HepG2 (cell line): ENCODE measurements around the gene SEPTIN10. TPM values are rescaled to one million over a fixed set of nuclear protein-coding genes. Genes with fewer than 3 reads are reported as not detected.

Experiments
- BORCS8-MEF2B ChIP-seq: sonication (generic); formaldehyde crosslinking; IDR thresholded peaks from 2 replicates; pipeline ENCODE4 v1.8.0; 2022; ENCODE audit warnings: mild to moderate bottlenecking, missing genetic modification reagents
- CBX5 ChIP-seq: sonication (generic); formaldehyde crosslinking; IDR thresholded peaks from 2 replicates; pipeline ENCODE4 v1.4.0; 2020; ENCODE audit warnings: missing genetic modification reagents, borderline replicate concordance
- CSRNP1 ChIP-seq: sonication (generic); formaldehyde crosslinking; IDR thresholded peaks from 2 replicates; pipeline ENCODE4 v1.8.1; 2023; ENCODE audit warnings: mild to moderate bottlenecking, missing genetic modification reagents
- GTF3A ChIP-seq: sonication (generic); formaldehyde crosslinking; conservative IDR thresholded peaks from 2 replicates; pipeline ENCODE4 v1.4.0; 2020; ENCODE audit warnings: mild to moderate bottlenecking, missing genetic modification reagents
- HNRNPL ChIP-seq: fragments of 200-400 bp; formaldehyde crosslinking; IDR thresholded peaks from 2 replicates; pipeline ENCODE4 v1.6.1; 2017; ENCODE audit warnings: mild to moderate bottlenecking, low read depth, low read length
- HNRNPLL ChIP-seq: fragments of 200-400 bp; formaldehyde crosslinking; IDR thresholded peaks from 2 replicates; pipeline ENCODE4 v1.6.1; 2017; ENCODE audit warnings: mild to moderate bottlenecking, low read depth, low read length; ENCODE audit not compliant: poor library complexity, severe bottlenecking
- MXD1 ChIP-seq: sonication (generic); formaldehyde crosslinking; IDR thresholded peaks from 2 replicates; pipeline ENCODE4 v1.4.0; 2020; ENCODE audit warnings: mild to moderate bottlenecking, missing genetic modification reagents
- PAXIP1 ChIP-seq: sonication (generic); formaldehyde crosslinking; conservative IDR thresholded peaks from 2 replicates; pipeline ENCODE4 v1.4.0; 2020; ENCODE audit warnings: mild to moderate bottlenecking, missing genetic modification reagents, moderate library complexity
- SAP130 ChIP-seq: IDR thresholded peaks from 2 replicates; pipeline ENCODE4 v1.6.1; 2016; ENCODE audit warnings: low read depth
- SIN3A ChIP-seq: IDR thresholded peaks from 2 replicates; pipeline ENCODE4 v1.6.1; 2011; ENCODE audit warnings: low read depth, mild to moderate bottlenecking, control low read depth, low read length, borderline replicate concordance
- SP1 ChIP-seq, 2 experiments: fragments of 450-650 bp in 1 of 2; sonication (generic) in 1 of 2; formaldehyde crosslinking in 1 of 2; IDR thresholded peaks; 2 replicates each; pipeline versions ENCODE4 v1.4.0 to v1.6.1; 2016 to 2020; ENCODE audit warnings: missing genetic modification reagents in 1 of 2
- SPEN ChIP-seq: sonication (generic); formaldehyde crosslinking; IDR thresholded peaks from 2 replicates; pipeline ENCODE4 v1.5.1; 2020; ENCODE audit warnings: low read depth, mild to moderate bottlenecking, missing genetic modification reagents
- THAP7 ChIP-seq: sonication (generic); formaldehyde crosslinking; IDR thresholded peaks from 2 replicates; pipeline ENCODE4 v1.8.1; 2023; ENCODE audit warnings: mild to moderate bottlenecking, missing genetic modification reagents
- ZNF609 ChIP-seq: sonication (generic); formaldehyde crosslinking; IDR thresholded peaks from 2 replicates; pipeline ENCODE4 v1.4.0; 2020; ENCODE audit warnings: mild to moderate bottlenecking, missing genetic modification reagents, borderline replicate concordance
- ZNF713 ChIP-seq: sonication (generic); formaldehyde crosslinking; IDR thresholded peaks from 2 replicates; pipeline ENCODE4 v1.4.0; 2020; ENCODE audit warnings: mild to moderate bottlenecking, missing genetic modification reagents
- ZNF776 ChIP-seq: sonication (generic); formaldehyde crosslinking; IDR thresholded peaks from 2 replicates; pipeline ENCODE4 v1.4.0; 2020; ENCODE audit warnings: mild to moderate bottlenecking, missing genetic modification reagents
- polyA plus RNA-seq, 8 experiments: library from polyadenylated mRNA; depleted of rRNA in 3 of 8; stranded (reverse) in 7 of 8; unstranded in 1 of 8; fragments of >200 nt; fragmentation: Illumina TruSeq in 4 of 8; extraction: Trizol in 4 of 8; gene quantifications; 2 replicates each; pipeline versions ENCODE4 v1.2.1 to v1.2.3, GENCODE V29; 2011 to 2016; ENCODE audit warnings: low read depth in 4 of 8, missing spikeins in 1 of 8, mixed read lengths in 1 of 8; ENCODE audit not compliant: insufficient read depth in 1 of 8
- total RNA-seq, 5 experiments: library from RNA; depleted of rRNA; stranded (reverse); fragments of >200 nt; fragmentation: Illumina TruSeq; extraction: Trizol; gene quantifications; 2 replicates each; pipeline ENCODE4 v1.2.3, GENCODE V29; 2016; ENCODE audit warnings: low read depth in 1 of 5

SEPTIN10 gene
- total and polyA plus RNA-seq, 2 of the 13 experiments (the other 11 are each of a cell fraction or from before 2014, with no cell fraction given): 45.8 to 67.5 TPM

GRCh38 chr2:109516445-109517117 is 97.2 kb downstream of the SEPTIN10 start (continued):
- TF ChIP-seq CSRNP1 (CRISPR knock-in tag) (peak; percentile 60), SP1 (IDR thresholded peaks at IDR 0.05) (no peak), SP1 (CRISPR knock-in tag; IDR thresholded peaks at IDR 0.05) (peak; percentile 44; the same call in 1 of the 2 replicates), CBX5 (0 out of 2 replicates have a peak, but pooled peaks have one; percentile 12), SPEN (CRISPR knock-in tag) (peak; percentile 72), PAXIP1 (0 out of 2 replicates have a peak, but pooled peaks have one; percentile 15), THAP7 (CRISPR knock-in tag) (peak; percentile 78; the same call in 1 of the 2 replicates), HNRNPL (peak; percentile 73; the same call in 1 of the 2 replicates), ZNF776 (CRISPR knock-in tag) (peak; percentile 42; the same call in 1 of the 2 replicates), ZNF609 (CRISPR knock-in tag) (0 out of 2 replicates have a peak, but pooled peaks have one; percentile 11), GTF3A (CRISPR knock-in tag) (0 out of 2 replicates have a peak, but pooled peaks have one; percentile 67), SAP130 (CRISPR knock-in tag) (peak; percentile 41), BORCS8-MEF2B (CRISPR knock-in tag) (peak; percentile 63; the same call in 1 of the 2 replicates), HNRNPLL (peak; percentile 48), SIN3A (no peak), ZNF713 (CRISPR knock-in tag) (0 out of 2 replicates have a peak, but pooled peaks have one; percentile 49), MXD1 (CRISPR knock-in tag) (0 out of 2 replicates have a peak, but pooled peaks have one; percentile 2)
